Activated naive CD4-positive, alpha-beta T cell treated with anti-CD3 and anti-CD28 coated beads, Interleukin-2, amount 50 U/mL, for 16 hours (primary cell): ENCODE measurements around the gene RPL3.
"Not testable (repeated sequence)": the region's sequence is repeated elsewhere in the genome, so short reads cannot be mapped to it uniquely, and the experiment has no call there.

Source experiments
- DNase-seq: peaks from one replicate; pipeline ENCODE4 v3.0.0-alpha.2; 2020

The RPL3 gene

GRCh38 chr22:39350757-39351688 is 31.6 kb upstream of the RPL3 start:
- no peak for DNase-seq

- no peak for DNase-seq
These were observed 30.7 kb upstream of the RPL3 start, which contains the start of gene SYNGR1 for GRCh38 chr22:39349967-39350726. Gene SYNGR1 (plus strand): TSS chr22:39349991. CDS start chr22:39350011, 20 bp downstream.

GRCh38 chr22:39349506-39349966 is 30.1 kb upstream of the RPL3 start:
- peak; percentile 34 for DNase-seq

GRCh38 chr22:39348909-39349505 is 29.6 kb upstream of the RPL3 start:
- DNase-seq, result no peak

GRCh38 chr22:39345231-39345630 is 25.8 kb upstream of the RPL3 start:
- no peak for DNase-seq

GRCh38 chr22:39344046-39344390 is 24.6 kb upstream of the RPL3 start:
- no peak for DNase-seq

- DNase-seq, result peak; percentile 60
These were observed 24.0 kb upstream of the RPL3 start for GRCh38 chr22:39343259-39344045.

- no peak for DNase-seq
These were observed 21.8 kb upstream of the RPL3 start for GRCh38 chr22:39341179-39341578.

- DNase-seq, result not testable (repeated sequence)
These were observed 20.4 kb upstream of the RPL3 start for GRCh38 chr22:39339775-39340174.

- DNase-seq, result no peak
These were observed 17.0 kb upstream of the RPL3 start for GRCh38 chr22:39336411-39336810.

- DNase-seq, result no peak
These were observed 13.1 kb upstream of the RPL3 start for GRCh38 chr22:39332441-39333064.

GRCh38 chr22:39330553-39330952 is 11.1 kb upstream of the RPL3 start:
- not testable (repeated sequence) for DNase-seq

GRCh38 chr22:39327995-39328754 is 8.8 kb upstream of the RPL3 start:
- DNase-seq, result no peak

- no peak for DNase-seq
These were observed 6.0 kb upstream of the RPL3 start for GRCh38 chr22:39325392-39325932.

- DNase-seq, result not testable (repeated sequence)
These were observed 1.2 kb upstream of the RPL3 start for GRCh38 chr22:39320616-39321029.

GRCh38 chr22:39318507-39319283 is 728 bp downstream of the RPL3 start:
- DNase-seq, result no peak

- no peak for DNase-seq
These were observed 1.5 kb downstream of the RPL3 start for GRCh38 chr22:39317775-39318506.

GRCh38 chr22:39317084-39317774 is 2.2 kb downstream of the RPL3 start:
- DNase-seq, result no peak
